Erythroblast (primary cell): Measurements from ENCODE around the gene TOR3A.

Experiments used
- GATA1 ChIP-seq: IDR thresholded peaks from 2 replicates; pipeline ENCODE4 v1.6.1; 2011; ENCODE audit warnings: low read depth, mild to moderate bottlenecking, control low read depth, low read length, moderate library complexity
- POLR2A ChIP-seq: IDR thresholded peaks from 2 replicates; pipeline ENCODE4 v1.6.1; 2011; ENCODE audit warnings: mild to moderate bottlenecking, low read length

DNA sequence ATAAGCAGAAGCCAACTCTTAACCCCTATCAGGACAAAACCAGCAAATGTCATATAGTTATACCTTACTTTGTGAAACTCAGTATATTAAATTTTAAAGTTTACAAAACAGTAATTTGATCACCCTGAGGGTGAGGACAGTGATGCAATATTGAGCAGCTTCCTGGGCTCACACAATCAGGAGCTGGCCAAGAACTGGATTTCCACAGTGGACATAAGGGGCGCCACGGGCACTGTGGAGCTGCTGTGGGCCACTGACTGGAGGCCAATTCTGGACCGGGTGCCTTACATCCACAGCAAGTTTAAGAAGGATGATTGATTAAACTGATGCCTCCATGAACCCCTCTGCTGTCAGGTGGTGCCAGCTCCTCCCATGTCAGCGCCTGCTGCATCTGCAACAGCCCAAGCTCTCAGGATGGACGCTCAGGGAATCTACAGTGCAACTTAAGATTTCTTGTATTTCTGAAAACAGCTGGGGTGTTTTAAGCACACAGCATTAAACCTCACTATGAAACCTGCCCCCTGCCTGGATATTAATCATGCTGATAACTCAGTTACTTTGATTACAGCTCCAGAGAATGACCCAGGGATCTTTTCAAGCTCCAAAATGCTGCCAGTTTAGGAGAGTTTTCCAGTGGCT lies 55.9 kb downstream of the TOR3A start:
- TF ChIP-seq POLR2A, result no peak
- TF ChIP-seq GATA1, result no peak
